HG03280 (cell line): ENCODE results near the gene CAMK2D.
A peak's percentile ranks its signal among the peaks of the same experiment; 100 is the strongest.

ENCODE experiments used
- ATAC-seq: cut with Tn5 transposase; IDR thresholded peaks from one replicate; pipeline ENCODE4 v1.9.1; 2021; ENCODE audit warnings: mild to moderate bottlenecking, moderate library complexity; ENCODE audit not compliant: unreplicated experiment

CAMK2D gene

DNA sequence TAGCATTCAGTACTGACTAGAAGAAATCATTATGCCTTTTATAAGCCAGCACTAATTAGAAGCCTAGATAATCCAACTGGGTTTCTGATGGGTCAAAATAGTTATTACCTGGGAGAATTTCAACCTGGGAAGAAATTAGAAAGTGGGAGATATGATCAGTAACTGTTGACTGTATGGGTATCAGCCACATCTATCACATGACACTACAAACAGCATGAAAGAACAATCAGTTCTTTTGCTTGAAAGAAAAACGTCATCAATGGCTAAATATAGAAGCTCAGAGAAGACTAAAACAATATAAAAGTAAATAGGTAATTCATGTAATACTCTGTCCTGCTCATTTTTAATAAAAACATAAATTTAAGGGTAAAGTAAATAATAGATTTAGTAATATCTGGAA, 145.1 kb downstream of the CAMK2D start:
- no peak for ATAC-seq

DNA sequence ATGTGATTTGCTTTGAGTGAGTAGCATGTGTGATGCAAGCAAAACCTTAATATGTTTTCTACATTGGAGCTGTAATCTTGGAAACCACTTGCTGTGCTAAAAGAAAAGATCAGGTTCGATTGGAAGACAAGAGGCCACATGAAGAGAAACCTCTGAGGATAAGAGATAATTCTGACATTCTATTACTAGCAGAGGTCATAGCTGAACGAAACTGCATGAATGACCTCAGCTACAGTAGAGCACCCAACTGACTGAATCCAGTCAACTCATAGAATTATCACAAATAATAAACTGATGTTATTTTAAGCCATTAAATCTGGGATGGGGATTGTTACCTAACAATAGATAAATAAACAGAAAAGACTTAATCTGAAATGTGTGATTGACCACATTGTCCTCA, 147.1 kb downstream of the CAMK2D start:
- no peak for ATAC-seq

DNA sequence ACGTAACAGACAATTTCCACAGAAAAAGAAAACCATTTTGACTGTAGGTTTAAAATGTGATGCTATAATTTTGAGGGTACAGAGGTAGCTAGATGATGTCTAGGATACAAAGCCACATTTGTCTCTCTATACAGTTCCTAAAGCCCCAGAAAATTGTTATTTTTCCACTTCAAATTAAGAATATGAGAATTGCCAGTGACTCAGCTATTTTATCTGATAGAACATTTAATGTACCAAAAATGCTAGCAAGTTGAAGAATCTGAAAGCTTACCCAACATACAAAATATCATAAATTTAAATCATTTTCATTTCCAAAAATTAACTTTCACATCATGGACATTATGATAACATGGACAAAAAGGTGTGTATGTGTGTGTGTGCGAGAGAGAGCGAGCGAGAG, 148.0 kb downstream of the CAMK2D start:
- no peak for ATAC-seq

DNA sequence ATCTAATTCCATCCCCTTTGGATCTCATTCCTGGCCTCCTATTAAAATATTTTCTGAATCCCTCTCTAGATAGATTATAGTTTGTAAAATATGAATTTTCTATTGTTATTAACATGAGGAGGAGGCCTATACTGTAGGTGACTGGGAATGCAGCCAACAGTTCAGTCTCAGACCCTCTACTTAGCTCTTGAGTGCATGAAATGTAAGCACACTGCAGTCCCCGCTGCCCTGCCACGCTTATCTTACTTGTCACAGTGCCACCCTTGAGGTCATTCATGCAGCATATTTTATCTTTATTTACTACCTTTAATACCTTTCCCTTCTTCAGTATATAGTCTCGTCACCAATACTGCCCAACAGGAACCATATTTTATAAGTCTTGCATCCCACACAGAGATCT, 151.0 kb downstream of the CAMK2D start:
- ATAC-seq, result no peak

DNA sequence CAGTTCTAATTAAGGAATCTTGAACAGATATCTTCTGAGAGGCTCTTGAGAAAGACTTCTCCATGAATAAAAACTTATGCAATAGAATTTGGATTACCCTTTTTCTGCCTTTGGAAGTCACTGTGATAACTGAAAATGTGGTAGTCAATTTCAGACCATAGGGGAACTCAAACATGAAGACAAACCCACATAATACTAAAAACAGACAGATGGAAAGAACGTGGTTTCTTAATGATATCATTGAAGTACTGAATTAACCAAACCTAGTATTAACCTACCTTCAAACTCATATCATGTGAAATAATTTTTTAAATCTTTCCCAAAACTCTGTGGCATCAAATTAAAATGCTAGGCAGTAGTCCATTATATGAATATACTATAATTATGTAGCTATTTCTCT, 153.5 kb downstream of the CAMK2D start:
- ATAC-seq, result no peak

DNA sequence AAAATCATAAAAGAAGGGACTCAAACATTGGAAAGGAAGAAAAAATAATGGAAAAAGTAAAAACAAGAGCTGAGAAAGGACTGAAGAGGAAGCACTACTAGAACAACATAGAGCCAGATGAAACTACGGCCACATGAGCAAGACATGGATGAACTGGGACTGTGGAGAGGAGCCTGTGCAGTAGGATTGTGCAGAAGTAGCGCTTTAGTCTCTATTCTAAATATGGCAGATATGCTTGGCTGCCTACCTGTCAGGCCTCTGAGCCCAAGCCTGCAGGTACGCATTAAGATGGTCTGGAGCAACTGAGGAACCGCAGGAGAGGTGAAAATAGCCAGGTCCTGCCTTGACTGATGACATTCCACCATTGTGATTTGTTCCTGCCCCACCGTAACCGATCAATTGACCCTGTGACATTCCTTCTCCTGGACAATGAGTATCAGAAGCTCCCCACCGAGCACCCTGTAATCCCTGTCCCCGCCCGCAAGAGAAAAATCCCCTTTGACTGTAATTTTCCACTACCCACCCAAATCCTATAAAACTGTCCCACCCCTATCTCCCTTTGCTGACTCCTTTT, 154.3 kb downstream of the CAMK2D start:
- ATAC-seq, result no peak

DNA sequence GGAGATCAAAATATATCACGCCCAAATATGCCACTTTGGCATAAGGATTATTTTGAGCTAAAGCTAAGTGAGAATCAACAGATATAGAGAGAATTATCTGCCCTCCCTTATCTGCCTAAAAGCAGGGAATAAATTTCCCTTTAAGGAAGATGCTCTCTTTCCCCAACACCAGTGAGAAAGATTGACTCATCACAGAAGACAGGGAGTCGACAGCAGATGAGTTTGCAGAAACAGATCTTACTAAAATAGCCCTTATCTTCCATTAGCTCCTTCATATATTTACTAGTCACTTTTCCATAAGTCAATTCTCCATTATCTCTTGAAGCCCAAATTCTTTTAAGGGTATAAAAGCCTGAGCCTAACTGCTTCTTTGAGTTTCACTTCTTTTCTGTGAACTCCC, 156.6 kb downstream of the CAMK2D start:
- no peak for ATAC-seq

DNA sequence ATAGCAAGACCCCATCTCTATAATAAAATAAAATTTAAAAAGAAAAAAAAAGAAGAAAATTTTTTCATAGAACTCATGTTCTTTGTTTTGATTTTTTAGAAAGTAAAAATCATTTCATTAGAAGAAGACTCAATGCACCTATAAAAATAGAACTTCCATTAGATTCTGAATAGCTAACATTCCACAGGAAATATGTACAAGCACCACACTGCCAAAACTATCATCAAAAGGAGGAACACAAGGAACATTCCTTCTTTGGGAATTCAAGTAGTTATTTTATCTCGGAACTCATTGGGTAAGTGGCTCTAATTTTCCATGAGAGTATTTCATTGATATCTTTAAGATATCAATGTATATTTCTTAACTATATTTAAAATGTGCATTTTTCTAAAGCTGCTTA, 157.6 kb downstream of the CAMK2D start:
- no peak for ATAC-seq

DNA sequence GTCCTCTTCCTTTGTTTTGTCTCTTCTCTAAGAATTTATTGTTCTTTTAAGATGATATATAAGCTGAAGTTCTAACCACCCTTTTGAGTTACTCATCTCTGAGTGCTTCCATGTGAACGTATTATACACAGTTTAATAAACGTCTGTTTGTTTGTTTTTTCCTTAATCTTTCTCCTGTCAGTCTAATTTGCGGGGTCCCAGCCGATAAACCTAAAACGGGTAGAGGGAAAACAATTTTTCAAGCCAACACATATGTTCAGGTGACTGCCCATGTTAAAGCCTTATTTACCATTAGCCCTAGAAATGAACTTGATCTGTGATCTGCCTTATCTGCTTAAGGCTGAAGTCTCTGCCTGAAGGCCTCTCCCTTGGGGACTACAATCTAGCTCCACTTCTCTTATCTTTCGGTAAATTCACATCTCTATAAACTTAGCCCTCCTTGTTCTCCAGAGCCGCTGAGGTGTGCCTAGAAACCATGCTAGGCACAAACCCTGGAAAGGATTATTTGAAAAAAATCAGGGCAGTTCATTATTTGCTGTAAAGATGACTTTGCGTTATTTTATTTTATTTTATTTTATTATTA, 158.8 kb downstream of the CAMK2D start:
- no peak for ATAC-seq

DNA sequence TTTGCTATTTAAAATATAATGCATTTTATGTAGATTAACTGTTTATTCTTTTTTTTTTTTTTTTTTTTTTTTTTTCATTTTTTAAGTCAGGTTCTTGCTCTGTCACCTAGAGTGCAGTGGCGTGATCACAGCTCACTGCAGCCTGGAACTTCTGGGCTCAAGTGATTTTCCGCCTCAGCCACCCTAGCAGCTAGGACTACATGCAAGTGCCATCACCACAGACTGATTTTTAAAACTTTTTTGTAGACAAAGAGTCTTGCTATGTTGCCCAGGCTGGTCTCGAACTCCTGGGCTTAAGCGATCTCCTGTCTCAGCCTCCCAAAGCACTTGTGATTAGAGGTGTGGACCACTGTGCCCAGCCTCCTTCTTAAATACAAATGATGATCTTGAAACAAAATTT, 159.9 kb downstream of the CAMK2D start:
- ATAC-seq, result no peak

DNA sequence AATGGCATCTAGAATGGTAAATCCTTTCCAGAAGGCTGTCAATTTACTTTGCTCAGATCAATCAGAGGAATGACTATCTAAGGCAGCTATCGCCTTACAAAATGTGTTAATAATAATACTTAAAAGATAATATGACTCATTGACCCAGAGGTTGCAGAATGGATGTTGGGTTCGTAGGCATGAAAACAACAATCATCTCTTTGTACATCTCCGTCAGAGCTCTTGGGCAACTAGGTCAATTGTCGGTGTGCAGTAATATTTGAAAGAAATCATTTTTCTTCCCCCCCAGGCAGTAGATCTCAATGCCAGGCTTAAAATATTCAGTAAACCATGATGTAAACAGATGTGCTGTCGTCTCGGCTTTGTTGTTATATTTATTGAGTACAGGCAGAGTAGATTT, 165.1 kb downstream of the CAMK2D start:
- ATAC-seq, result no peak

DNA sequence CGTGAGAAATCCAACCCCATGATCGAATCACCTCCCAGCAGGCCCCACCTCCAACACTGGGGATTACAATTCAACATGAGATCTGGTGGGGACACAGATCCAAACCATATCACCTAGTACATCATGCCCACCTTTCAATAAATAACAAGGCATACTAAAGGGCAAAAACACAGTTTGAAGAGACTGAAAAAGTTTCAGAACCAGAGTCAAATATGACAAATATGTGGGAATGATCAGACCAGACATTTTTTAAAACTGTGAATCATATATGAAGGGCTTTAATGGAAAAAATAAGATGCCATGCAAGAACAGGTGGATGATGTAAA, 167.3 kb downstream of the CAMK2D start:
- no peak for ATAC-seq

DNA sequence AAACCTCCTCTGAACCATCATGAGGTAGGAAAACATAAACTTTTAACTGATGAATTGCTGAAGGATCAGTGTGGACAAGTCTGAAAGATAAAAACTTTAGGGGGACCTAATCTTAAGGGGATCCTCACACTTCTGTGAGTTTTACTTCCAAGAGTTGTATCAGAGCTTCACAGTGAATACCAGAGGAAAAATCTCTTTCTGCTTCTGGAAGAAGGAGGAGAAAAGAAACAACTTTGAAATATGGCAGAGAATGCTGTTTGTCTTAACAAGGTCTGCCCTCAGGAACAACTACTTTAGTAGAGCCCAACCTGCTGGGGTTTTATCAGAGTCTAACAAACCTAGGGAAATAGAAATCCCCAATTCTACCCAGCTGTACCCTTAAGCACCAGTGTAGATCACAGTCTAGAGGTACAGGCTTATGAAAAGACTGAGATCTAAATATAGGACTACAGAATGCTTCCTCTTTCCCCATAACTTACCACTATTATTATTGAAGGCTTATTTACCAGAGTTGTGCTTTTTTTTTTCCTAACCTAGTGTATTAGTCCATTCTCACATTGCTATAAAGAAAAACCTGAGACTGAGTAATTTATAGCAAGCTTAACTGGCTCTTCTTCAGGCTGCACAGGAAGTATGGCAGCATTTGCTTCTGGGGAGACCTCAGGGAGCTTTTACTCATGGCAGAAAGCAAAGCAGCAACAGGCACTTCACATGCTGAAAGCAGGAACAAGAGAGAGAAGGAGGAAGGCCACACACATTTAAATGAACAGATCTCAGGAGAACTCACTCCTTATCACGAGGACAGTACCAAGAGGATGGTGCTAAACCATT, 167.9 kb downstream of the CAMK2D start:
- ATAC-seq, result peak; percentile 87

DNA sequence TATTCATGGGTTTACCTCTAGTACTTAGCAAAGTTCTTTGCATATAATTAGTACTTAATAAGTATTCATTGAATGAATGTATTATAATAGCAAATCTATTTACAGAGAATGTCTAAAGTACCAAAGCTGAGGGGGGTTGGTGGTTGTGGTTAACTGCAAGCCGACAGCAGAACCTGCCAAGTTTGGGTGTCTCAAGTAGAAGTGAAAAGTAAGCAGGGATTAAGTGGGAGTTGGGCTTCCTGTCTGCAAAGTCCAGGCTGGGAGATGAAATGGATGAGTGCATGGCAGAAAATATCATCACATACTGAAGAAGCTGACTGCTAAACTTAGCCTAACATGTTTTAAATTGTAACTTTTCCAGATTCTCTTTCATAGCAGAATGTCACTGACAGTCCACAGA, 169.6 kb downstream of the CAMK2D start:
- no peak for ATAC-seq

DNA sequence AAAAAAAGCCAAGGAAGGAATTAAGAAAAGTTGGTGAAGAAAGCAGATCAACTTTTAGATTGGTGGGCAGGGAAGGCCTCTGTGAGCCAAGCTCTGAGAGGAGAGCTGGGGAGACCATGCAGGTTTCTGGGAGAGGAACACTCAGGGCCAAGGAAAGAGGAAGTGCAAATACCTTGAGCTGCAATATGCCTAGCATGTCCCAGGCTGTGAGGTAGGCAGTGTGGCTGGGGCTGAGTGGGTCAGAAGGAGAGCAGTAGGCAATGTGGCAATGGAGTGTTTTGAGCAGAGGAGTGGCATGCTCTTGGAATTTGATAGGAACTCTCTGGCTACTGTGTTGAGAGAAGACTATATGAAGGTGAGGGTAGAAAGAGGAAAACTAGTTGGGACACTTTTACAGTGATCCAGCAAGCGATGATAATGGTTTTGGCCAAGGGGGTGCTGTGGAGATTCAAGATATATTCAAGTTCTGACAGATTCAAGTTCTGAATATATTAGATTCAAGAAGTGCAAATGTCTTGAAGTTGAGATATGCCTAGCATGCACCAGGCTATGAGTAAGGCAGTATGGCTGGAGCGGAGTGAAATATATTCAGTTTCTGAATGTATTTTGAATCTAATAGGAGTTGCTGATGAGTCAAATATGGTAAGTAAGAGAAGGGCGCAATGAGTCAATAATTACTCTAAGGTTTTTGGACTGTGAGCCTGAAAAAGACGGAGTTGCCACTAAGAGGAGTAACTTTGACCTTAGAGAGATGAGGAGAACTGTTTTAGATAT, 172.5 kb downstream of the CAMK2D start:
- ATAC-seq, result no peak

DNA sequence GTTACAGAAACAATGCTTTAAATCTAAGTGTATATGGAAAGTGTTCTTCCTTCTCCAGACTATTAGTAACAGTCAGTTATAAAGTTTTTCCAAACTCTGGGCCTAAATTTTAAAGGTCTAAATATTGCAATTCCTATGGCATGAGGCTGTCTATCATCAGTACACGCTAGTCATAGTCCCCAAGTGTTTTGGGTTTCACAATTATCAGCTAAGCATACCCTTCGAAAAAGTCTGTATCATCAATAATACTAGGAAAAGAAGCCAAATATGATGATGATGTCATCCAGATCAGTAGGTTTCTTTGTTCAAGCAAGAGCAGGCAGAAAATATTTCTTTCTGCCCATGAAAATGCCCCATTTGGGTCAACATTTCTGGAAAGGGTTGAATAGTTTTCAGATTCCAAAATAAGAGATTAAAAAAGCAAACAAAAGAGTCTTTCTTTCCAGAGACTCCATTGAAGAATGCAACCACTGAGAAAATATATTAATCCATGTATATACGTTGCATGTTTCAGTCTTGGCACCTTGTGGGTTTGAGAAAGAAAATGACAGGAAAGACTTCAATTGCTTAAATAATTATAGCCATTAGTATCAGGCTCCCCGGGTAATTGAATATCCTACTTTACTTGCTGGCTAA, 173.8 kb downstream of the CAMK2D start:
- ATAC-seq, result no peak

DNA sequence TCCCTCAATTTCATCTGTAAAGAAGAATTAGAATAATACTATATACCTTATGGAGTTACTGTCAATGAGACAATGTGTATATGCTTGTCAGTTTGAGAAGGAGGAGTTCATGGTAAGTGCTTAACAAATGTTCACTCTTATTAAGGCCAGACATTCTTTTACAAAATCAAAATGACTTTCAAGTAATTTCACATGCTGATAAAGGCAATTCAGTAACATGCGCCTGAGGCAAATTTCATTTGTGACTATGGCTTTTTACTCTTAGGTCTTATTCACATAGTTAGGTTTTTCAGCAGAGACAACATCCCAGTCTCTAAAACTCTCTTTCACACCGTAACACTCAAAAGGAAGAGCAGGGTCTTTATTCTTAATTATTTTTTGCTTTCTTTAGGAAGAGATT, 174.4 kb downstream of the CAMK2D start:
- no peak for ATAC-seq

DNA sequence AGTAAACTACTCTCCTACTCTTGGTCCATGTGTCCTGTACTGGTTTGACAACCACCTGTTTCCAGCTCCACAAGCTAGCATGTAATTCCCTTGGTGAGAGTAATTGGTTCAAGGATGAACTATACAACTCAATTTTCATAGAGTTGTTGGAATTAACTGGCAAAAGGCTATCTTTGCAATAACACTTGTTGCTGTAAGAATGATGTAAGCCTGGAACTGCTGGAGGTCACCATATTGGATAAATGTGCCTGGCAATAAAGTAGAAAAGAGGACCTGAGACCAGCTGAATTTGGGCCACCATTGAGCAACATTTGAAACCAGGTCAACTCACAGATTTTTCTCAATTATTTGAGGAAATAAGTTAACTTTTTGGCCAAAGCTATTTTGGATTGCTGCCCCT, 175.5 kb downstream of the CAMK2D start:
- ATAC-seq, result no peak

DNA sequence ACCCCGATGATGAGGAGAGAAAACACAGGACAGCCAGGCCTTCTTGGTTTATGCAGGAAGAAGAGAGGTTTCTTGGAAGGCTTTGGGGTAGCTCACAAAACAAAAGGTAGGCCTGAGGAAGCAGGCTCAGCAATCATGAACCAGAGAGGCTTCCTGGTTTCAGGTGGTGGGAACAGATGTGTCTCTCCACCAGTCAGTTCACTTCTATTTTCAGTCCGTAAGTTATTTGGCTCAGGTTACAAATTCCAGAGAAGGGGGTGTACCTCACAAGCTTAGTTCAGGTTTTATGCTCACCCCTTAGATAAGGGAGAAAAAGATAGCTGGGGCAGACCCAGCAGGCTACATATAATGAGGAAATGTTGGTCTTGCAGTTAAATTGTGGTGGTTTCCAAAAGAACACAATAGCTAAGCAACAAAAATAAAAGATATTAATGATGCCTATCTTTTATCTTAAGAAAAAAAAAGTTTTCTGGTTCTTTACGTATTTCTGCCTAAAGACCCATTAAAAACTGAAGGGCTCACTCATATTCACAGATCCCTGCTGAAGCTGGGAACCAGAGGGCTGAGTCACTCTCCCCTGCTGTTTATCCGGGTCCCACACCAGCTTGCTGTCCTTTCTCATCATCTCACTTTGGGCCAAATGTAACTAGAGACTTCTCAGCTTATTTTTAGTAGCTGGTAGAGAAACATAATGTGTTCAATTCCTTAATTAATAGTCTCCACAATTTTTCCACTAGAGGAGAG, 177.0 kb downstream of the CAMK2D start:
- ATAC-seq, result no peak

DNA sequence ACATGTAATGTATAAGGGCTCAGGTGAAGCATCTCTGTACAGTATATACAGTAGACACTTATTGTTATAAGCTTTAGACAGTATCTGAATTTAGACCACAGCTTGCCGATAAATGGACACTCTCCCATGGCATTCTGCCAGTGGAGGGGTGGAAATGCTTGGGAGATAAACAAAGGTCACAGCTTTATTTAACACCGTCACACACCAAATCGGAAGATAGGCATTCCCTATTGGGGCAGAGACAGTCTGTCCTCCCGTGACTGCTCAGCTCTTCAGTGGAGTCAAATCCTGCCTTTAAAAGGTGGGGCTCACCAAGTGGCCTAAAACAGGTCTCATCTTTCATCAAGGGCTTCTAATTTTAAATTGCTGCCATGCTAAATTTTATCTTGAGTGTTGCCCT, 178.8 kb downstream of the CAMK2D start:
- no peak for ATAC-seq

DNA sequence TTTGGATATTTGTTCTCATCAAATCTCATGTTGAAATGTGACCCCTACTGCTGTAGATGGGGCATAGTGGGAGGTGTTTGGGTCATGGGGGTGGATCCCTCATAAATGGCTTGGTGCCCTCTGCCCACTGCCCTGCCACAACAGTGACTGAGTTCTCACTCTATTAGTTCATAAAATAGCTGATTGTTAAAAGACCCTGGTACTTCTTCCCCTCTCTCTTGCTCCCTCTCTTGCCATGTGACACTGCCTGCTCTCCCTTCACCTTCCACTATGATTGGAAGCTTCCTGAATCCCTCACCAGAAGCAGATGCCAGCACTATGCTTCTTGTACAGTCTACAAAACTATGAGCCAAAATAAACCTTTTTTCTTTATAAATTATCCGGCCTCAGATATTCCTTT, 182.2 kb downstream of the CAMK2D start:
- ATAC-seq, result no peak
